ENCODE data around the gene FUNDC2.

The FUNDC2 gene

DNA sequence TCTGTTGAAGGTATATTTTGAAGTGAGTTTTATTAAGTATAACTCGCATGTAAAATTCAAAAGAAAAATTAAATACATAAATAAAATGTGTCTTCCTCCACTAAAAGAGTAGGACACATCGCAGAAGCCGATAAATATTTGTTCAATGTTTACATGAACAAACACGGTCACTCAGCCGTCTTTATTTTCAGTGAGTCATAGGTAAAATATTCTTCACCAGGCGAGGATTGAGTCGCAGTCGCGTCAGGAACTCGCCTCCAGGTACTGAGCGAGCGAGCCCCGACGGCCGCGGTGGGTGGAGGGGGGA is 271 bp upstream of the FUNDC2 start:
- DNase-seq = no peak

DNA sequence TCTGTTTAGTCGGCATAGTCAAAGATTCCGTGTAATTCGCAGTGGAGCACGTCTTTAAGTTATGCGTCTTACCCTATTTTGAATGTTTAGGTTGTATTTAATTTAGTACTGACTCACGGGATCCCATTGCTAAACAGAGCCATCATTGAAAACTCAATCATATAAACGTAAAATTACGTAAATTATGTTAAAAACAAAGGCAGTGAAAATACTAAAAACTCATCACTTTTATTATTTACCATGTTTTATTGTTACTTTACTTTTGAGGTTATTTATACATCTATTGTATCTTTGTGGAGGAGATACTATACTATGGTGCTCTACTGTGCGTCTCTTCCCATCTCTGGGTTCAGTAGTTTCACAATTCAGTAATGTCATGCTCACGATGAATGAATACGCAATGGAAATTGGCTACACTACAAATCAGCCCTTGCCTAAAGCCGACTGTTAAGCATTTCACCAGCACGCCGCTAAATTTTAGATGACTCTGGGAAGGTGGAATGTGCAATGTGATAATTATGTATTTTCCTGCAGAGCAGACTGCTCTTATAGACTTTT is 944 bp downstream of the FUNDC2 start:
- no peak for DNase-seq

DNA sequence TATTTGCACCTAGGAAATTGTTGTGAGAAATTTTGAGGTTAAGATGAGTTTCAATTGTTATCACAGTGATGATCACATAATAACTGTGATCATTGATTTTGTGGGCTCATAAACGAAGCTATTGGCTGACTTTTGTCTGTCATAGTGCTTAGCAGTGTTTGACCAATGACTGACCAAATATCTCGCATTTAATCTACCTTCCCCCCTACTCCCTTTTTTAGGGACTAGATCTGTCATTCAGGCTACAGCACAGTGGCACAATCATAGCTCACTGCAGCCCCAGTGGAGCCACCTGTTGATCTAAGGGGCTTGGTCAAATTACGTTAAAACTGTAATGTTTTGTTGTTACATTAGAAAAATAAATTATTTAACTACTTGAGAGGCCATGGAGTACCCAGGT is 1.5 kb downstream of the FUNDC2 start:
- no peak for DNase-seq

DNA sequence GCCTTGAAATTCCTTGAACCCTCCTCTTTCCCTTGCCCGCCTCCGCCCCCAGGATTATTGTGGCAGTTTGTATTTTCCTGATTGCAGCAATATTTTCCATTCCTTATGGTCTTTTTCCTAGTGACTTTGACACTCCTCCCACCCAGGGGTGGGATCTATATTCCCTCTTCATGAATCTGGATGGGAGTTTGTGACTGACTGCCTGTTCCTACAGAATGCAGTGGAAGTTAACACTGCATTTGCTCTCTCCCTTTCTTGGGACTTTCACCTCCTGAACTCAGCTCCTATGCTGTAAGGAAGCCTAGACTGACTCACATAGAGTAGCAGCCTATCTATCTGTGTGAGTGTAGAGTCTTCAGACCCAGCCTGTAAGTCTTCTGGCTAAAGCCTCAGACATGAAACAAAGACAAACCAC is 2.2 kb downstream of the FUNDC2 start:
- no peak for DNase-seq

DNA sequence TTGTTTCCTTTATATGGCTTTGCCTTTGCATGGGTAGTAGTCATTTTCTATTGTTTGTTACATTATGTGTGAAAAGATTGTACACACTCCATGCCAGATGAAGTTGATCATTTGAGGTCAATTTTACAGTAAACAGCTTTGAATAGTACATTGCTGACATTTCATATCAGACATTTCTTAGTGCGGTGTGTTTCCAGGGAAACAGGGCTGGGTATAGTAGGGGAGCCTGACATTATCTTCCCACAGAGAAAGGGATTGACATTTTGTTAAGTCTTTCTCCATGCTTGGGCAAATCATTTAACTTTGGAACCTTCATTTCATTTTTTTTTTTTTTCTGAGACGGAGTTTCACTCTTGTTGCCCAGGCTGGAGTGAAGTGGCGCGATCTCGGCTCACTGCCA is 5.0 kb downstream of the FUNDC2 start:
- no peak for DNase-seq

DNA sequence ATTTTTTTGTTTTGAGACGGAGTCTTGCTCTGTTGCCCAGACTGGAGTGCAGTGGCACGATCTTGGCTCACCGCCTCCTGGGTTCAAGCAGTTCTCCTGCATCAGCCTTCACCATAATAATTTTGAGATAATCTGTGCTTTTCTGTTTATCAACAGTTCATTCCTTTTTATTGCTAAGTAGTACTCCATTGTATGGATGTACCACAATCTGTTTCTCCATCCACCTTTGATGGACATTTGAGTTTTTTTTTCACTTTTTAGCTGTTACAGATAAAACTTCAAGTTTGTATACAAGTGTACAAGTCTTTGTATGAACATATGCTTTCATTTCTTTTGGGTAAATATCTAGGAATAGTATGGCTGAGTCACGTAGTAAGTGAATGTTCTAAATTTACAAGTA is 9.0 kb downstream of the FUNDC2 start:
- DNase-seq = no peak

DNA sequence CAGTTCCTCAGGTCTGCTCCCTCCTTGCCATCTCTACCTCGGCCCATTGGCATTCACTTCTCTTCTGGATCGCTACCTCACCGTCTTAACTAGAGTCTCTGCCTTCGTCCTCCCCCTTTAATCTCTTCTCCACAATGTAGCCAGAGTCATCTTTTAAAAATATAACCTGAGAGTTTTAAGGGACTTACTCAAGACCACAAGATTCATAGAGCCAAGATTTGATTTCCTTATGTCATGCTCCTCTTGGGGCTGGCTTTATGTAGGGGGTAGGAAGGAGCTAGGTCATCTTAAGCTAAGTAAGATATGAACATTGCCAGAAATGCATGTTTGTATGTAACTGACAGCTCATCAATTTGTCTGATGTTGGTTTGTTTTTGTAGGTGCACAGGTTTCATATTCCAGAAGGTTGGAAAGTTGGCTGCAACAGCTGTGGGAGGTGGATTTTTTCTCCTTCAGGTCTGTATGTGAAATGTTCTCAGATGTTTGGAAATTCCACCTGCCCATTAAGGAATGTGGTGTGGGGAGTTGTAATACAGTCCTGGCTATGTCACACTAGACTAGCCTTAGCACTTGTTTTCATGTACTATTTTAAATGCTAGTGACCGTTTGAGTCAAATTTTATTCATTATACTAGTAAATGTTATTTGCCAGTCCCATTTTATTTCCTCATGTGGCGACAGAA is 19.6 kb downstream of the FUNDC2 start:
- DNase-seq = no peak

DNA sequence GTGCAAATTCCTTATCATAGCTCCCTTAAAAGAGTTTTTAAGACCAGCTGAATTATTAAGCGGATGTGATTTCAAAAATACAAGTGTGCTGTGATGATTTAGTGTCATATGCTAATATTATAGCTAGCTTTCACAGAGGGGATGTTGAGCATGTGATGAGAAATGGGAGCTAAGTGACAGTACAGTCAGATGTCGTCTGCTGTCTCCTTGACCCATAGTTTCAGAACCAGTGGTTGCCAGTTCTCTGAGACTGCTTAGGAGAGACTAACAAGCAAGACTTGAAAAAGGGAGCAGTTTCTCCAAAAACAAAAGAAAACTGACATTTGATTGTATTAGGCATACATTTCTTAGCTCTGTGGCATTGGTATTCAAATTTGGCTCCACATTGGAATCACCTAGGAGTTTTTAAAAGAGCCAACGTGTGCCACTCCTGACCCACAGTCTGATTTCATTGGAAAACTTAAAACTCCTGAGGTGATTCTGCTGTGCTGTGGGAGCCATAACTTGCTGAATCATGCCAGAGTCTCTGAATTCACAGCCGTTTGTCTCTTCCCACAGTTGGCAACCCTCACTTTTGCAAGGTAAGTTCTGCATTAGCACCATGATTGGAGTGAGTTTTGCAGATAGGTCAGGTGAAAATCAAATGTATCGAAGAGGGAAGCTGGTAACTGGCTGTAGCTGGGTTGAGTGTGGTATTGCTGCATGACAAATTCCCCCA is 20.3 kb downstream of the FUNDC2 start:
- DNase-seq = no peak

DNA sequence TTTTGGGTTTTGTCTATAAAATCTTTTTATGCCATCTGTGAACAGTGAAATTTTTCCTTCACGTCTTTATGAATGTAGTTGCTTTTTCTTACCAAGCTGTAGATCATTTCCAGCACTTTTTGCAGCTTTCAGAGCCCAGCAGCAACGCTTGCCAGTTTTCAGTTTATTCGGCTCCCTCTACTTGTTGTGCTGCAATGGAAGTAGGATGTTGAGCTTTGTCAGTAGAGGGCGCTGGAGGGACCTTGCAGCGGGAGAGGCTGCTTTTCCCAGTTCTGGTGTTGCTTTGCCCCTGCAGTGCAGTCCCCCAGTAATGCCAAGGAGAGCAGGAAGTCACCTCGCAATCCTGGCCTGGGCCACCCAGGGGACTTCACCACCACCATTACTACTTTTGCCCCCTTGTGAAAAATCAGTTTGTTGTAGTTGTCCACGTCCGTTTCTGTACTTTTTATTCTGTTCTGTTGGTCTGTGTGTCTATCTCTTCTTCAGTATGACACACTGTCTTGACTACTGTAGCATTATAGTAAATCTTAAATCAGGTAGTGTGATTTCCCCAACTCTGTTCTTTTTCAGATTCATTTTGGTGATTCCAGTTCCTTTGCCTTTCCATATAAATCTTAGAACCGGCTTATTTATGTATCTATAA is 22.5 kb downstream of the FUNDC2 start:
- DNase-seq = no peak

DNA sequence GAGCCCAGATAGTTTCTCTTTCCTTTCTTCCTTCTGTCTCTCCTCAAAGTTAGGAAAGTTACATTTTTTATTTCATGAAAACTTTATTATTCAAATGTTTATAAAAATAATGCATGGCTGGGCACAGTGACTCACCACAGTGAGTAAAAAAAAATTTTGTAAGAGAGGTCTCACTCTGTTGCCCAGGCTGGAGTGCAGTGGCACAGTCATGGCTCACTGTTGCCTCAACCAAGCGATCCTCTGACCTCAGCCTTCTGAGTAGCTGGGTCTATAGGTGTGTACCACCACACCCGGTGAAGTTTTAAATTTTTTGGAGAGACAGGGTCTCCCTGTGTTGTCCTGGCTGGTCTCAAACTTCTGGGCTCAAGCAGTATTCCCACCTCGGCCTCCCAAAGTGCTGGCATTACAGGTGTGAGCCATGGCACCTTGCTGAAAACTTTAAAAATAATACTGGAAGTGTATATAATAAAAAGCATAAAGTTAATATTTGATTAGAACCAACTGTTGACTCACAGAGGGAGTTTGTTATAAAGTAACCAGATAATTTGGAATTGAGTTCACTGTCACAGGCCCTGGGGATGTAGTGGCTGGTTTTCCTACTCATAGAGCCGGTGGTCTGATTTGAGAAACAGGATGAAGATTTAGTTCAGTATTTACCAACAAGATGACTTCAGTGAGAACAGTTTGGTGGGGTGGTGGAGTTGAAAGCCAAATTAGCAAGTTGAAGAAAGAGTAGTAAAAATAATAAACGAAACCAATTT is 26.3 kb downstream of the FUNDC2 start:
- DNase-seq = no peak

DNA sequence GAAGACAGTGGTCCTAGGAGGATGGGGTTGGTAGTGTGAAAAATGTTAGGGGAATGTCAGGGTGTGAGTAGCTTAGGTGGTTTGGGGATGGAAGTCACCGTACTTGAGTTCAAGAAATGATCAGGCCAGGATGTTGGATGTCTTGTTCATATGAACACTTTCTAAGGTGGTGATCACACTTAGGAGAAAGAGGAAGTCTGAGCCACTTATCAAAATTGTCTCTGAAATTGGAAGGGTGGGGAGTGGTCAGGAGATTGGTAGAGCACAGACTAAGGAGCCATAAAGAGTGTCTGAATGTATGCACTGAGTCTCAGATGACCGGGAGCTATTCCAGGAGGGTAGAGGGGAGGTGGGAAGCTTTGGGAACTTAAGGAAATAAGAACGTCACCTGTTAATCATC is 27.0 kb downstream of the FUNDC2 start:
- DNase-seq = no peak

DNA sequence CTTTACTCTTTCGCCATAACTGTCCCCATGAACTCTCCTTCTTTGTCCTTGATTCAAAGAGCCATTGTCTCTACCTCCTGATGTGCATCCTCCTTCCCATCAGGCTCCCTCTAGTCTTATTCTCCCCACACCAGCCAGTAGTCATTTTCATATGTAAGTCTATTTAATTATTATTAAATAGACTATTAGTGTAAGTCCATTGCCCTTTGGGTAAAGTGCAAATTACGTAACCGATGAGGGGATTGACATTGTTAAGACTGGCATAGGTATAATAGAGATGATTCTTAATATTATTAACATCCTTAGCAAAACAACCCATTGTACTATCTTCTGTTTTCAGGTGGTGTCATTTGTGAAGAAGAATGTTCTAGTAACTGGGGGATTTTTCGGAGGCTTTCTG is 27.6 kb downstream of the FUNDC2 start:
- DNase-seq = no peak

DNA sequence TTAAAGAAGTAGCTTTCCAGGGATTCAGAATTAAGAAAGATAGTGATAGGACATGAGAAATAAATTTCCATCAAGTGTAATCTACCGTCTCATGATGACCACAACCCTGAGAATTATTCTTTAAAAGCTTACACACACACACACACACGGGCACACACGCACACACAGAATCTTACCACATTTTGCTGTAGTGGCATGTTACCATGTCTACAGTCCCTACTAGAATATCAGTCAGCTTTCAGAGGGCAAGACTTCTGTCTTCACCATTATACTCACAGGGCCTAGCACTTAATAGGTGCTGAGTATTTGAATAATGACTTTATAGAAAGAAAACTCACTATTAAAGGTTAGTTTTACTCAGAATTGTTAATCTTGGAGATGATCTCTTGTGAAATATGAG is 28.9 kb downstream of the FUNDC2 start:
- DNase-seq = no peak

DNA sequence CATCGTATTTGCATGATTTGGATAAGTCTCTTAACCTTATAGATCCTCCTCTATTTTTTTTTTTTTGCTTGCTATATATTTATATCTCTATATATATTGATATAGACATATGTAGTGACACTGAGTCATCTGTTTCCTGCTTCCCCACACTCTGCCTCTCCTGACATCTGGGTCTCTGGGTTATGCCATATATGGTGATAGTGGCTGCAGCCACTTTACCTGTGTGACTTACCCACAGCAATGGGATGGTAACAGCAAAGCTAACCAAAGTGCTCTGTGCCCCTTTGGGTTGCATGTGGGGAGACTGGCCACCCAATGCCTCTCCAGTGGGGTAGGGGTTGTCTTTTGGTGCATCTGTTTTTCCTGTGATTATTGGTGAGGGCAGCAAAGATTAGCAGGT is 29.8 kb downstream of the FUNDC2 start:
- no peak for DNase-seq

DNA sequence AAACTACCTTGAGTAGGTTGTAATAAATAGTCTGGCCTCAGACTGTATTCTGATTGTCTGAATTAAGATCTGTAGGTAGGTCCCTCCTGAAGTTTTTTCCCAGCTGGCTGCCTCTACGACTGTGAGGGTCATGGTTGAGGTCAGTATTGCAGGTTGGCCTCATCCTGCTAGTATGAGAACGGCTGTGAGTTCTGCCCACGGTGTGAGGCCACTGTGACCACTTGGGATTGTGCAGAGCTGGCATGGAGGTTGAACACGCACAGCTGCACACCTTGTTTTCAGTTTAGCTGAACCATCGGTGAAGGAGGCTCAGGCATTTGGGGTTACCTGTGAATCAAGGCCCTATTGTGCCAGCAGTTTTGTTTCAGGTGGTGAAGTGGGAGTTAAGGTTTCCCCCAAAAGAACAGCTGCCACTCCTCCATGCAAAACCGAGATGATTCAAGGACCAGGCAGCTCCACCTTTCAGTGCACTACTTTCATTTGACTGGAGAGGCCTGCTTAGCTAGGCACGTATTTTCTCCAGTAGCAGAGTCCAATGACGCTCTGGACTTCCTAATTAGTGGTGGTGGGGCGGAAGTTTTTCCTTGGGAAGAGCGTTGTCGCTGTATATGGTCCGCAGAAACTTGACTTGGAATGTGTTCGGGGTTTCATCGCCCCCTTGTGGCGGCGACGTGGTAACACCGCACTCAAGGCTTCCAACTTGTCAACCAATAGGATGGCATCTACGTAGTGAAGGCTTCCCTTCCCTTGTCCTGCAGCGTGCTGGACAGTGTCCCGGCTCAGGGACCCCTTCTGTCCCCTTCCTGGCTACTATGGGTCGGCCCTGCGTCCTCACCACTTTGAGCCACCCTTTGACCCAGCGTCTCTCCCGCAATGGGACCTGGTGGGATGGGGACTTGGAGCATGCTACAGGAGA is 30.5 kb downstream of the FUNDC2 start:
- DNase-seq = peak; percentile 23

DNA sequence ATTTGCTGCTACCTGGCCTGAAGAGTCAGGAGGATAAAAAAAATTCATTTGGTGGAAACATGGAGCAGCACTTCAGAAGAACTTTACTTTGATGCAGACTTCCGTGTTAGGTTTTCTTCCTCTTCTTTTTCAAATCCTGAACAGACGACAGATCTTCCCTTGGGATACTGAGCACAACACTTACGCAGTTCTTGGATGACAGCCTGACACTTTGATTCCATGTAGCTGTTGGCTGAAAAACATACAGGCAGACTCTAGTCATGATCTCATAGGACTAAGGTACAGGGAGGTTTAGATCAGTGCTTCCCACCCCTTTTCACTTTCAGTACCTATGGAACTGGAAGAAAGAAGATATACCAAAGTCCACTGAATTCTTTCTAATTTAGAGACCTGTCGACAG is 35.1 kb downstream of the FUNDC2 start:
- DNase-seq = no peak

DNA sequence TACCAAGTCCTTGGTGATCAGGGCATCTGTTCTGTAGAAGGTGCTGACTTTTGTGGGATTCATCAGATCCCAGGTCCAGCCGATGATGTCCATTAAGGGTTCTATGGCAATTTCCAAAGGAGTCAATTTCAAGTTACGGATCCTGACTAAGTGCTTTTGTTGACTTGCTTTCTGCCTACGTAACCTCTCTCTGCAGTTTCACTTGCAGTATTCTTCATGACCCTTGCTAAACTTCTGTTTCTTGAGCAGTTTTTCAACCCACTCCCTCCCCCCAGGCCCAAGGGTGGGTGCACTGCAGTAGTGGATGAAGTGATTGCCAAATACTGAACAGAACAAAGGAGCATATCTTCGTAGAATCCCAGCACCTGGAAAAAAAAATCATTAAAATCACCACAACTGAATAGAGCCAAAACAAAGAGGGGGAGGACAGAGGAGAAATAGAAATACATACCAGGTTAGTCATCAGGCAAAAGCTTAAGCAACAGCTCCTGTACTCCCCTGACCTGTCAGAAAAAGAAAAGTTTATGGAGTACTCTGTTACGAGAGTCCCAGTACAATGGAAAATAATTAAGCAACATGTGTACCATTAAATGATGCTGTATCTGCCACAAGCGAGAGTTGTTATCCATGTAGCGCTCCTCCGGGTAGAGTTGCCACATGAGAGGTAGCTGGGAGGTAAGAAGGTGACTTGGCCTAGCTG is 38.5 kb downstream of the FUNDC2 start:
- DNase-seq = no peak

DNA sequence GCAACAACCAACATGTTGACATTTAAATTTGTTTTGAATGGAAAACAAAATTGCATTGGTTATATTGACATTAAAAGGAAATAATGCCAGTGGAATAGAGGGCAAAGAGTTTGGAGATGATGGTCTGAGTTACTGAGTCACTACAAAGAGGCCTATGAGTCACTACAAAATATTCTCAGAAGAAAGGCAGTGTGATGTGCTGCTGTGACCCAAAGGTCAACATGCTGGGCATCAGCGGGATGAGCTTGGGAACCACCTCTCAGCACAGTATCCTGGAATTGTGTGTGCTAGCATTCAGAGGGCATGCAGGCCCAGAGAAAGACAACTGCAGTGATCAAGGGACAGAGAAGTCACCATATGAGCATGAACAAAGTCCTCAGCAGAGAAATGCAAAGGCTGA is 41.5 kb downstream of the FUNDC2 start:
- no peak for DNase-seq

DNA sequence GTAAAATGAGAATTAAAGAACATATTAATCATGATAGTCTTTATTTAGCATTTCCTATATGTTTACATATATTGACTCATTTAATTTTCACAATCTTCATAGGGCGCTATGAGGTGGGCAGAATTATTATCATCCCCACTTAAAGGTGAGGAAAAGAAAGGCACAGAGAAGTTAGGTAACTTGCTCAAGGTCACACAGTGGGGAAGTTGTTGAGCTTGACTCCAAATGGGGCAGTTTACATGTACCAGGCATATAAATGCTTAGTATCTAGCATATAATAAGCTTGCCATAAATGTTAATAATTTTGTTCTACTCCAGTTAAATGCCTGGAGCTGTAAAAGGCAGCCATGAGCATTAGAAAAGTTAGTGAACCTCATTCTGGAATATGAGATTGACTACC is 42.8 kb downstream of the FUNDC2 start:
- DNase-seq = no peak

DNA sequence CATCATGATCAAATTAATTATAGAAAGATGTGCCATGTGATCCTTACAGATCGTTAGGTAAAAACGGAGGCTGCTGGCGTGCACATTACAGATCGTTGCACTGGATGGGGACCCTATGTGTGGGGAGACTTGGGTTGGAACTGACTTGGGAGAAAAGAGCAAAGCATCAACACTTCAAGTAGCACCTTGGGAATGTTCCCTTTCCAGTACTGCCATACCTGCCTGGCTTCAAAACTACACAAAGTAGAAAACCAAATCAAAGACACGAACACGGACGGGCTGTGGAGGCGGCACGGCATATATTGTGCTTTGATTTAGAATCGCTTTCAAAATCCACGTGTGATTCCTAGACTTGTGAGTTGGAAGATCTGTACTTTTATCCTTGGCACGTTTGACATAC is 43.4 kb downstream of the FUNDC2 start:
- no peak for DNase-seq

DNA sequence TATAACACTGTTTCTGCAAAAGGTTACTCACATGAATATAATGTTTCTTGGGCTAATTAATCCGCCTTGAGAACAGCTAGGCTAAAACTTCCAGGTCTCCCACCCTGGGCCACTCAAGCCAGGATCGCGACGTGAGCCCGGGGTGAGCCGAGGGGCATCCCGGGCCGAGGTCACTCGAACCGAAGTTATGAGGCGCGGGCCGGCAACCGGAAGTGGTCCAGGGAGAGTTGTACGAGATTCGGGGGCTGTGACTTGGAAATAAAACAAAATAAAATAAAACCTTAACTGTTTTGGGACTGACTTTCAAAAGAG is 44.0 kb downstream of the FUNDC2 start:
- no peak for DNase-seq
